Measurements from ENCODE around the gene EDIL3. TPM values are rescaled to one million over a fixed set of nuclear protein-coding genes. Genes with fewer than 3 reads are reported as not detected.

EDIL3 gene
- total and polyA plus RNA-seq, 2 of the 8 experiments (the other 6 are each of a cell fraction or from before 2014, with no cell fraction given) = 14.7 to 47.2 TPM

GRCh38 chr5:84213861-84214260, 170.8 kb downstream of the EDIL3 start (continued):
- no peak for TF ChIP-seq CTCF (IDR thresholded peaks at IDR 0.05; ENCODE audit: control extremely low read depth in 1 of 3, insufficient read depth in 1 of 3, low read depth in 1 of 3, low read length in 3 of 3)
- TF ChIP-seq RXRA (IDR thresholded peaks at IDR 0.05; ENCODE audit: insufficient read depth, low read depth, low read length) = no peak
- no peak for TF ChIP-seq YY1 (IDR thresholded peaks at IDR 0.05; ENCODE audit: low read depth, low read length)

Measured in H1 (cell line).